NOMO-1 (cell line): ENCODE results near the gene VILL.

Experiments used
- DNase-seq, 2 experiments: peaks; one replicate each; lab custom pipeline; 2025; ENCODE audit not compliant: unreplicated experiment in 2 of 2; lab: John Stamatoyannopoulos, UW

The VILL gene

GRCh38 chr3:37984596-37984995 lies 6.0 kb upstream of the VILL start:
- DNase-seq, result no peak

- no peak for DNase-seq
Measured at GRCh38 chr3:37985637-37986320, 4.8 kb upstream of the VILL start.

- no peak for DNase-seq
Measured at GRCh38 chr3:37986479-37987314, 3.9 kb upstream of the VILL start.

- DNase-seq, result no peak
Measured at GRCh38 chr3:37987315-37987697, 3.3 kb upstream of the VILL start.

- DNase-seq, result peak in 1 of 2 experiments; percentile 19
Measured at GRCh38 chr3:37987751-37988179, 2.8 kb upstream of the VILL start.

- DNase-seq, result peak in 1 of 2 experiments; percentile 15
Measured at GRCh38 chr3:37988376-37988775, 2.2 kb upstream of the VILL start.

- no peak for DNase-seq
Measured at GRCh38 chr3:37988931-37989525, 1.6 kb upstream of the VILL start.

- no peak for DNase-seq
Measured at GRCh38 chr3:37989821-37990480, 635 bp upstream of the VILL start.

- no peak for DNase-seq
Measured at GRCh38 chr3:37991109-37991508, 523 bp downstream of the VILL start.

GRCh38 chr3:37991823-37992222 lies 1.2 kb downstream of the VILL start:
- no peak for DNase-seq

- DNase-seq, result no peak
Measured at GRCh38 chr3:37992271-37993066, 1.9 kb downstream of the VILL start.

- DNase-seq, result no peak
Measured at GRCh38 chr3:37993067-37993455, 2.5 kb downstream of the VILL start.

GRCh38 chr3:37993460-37993819 lies 2.9 kb downstream of the VILL start:
- DNase-seq, result no peak

- DNase-seq, result peak; percentile 70 to 81
Measured at GRCh38 chr3:37993820-37994638, 3.4 kb downstream of the VILL start.

GRCh38 chr3:37994639-37994972 lies 4.0 kb downstream of the VILL start:
- peak in 1 of 2 experiments; percentile 10 for DNase-seq

- DNase-seq, result no peak
Measured at GRCh38 chr3:37995652-37996641, 5.4 kb downstream of the VILL start.

- DNase-seq, result peak; percentile 57 to 76
Measured at GRCh38 chr3:37996785-37997301, 6.3 kb downstream of the VILL start.

- DNase-seq, result no peak
Measured at GRCh38 chr3:37997342-37997741, 6.8 kb downstream of the VILL start.
